Measurements from ENCODE around the gene ABO.

DNA sequence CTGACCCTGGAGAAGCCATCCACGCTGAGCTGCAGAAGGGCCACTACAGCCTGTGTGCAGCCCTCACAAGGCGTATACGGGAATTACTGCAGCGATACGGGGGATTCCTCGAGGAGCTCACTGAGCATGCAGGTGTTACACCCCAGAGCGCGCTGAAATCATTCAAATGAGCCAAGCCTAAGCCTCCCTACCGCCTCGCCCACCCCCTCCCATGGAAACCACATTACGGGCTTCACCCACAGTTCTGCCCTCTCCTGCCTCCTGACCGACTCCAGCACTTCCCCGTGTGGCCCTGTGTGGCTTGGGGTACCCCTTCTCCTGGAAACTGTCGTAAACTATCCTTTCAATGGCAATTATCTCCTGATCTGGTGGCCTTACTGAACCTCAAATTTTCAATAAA is 47.7 kb upstream of the ABO start:
- no peak for TF ChIP-seq EZH2 (IDR thresholded peaks at IDR 0.05; ENCODE audit: insufficient read depth, poor library complexity, severe bottlenecking)
- TF ChIP-seq EZH2phosphoT487 (IDR thresholded peaks at IDR 0.05; ENCODE audit: insufficient read depth, low read depth), result no peak
